ENCODE data around the gene CSAD.
"Not testable (repeated sequence)": the region's sequence is repeated elsewhere in the genome, so short reads cannot be mapped to it uniquely, and the experiment has no call there.

Gene CSAD

GRCh38 chr12:53115891-53116648 is 64.7 kb downstream of the CSAD start:
- Histone ChIP-seq H3K4me3 (ENCODE audit: low read length in 2 of 2) (peak overlapping the region in 1 of 2 donors; percentile 8), H3K27ac (ENCODE audit: low read length) (no peak overlapping the region), H3K9me3 (ENCODE audit: control insufficient read depth in 2 of 2, low read length in 2 of 2) (no peaks in the 10 kb centered on the region), H3K36me3 (ENCODE audit: control insufficient read depth in 2 of 2, insufficient read depth in 2 of 2, low read length in 2 of 2) (no peaks in the 10 kb centered on the region), H3K9ac (ENCODE audit: low read length in 2 of 2) (no peak overlapping the region), H3K27me3 (ENCODE audit: control insufficient read depth in 1 of 2, insufficient read depth in 2 of 2, low read length in 2 of 2) (no peaks in the 10 kb centered on the region), H3K4me1 (ENCODE audit: control insufficient read depth, insufficient read depth, low read length) (peaks cover 10% of the 10 kb centered on the region)

DNA sequence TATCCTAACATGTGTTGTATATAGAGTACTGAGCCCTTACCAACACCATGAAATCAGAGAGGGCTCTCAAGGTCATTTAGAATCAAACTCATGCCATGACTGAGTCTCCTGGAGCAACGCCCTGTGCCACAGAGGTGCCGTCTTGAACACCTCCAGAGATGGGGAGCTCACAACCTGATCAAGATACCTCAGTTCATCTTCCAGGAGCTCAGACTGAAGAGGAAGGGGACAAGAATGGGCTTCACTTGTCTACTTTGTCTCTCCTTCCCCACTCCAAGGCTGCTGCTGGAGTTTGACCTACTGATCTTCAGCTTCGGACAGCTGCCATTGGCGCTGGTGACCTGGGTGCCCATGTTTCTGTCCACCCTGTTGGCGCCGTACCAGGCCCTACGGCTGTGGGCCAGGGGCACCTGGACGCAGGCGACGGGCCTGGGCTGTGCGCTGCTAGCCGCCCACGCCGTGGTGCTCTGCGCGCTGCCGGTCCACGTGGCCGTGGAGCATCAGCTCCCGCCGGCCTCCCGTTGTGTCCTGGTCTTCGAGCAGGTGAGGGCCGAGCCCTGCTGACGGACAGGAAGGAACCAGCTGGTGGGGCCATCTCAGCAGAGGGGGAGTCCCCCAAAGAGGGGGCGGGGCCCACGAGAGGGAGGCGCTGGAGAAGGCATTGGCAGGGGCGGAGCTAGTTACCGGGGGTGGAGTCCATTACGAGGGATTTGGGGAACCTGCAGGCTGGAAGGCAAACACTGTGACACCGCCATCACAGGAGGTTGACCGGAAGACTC is 65.4 kb downstream of the CSAD start:
- H3K27ac ChIP-seq (ENCODE audit: low read length) = no peak overlapping the region
- peaks cover 10% of the 10 kb centered on the region for H3K4me1 ChIP-seq (ENCODE audit: control insufficient read depth, insufficient read depth, low read length)
- no peak overlapping the region for H3K9ac ChIP-seq (ENCODE audit: low read length in 2 of 2)
- no peak overlapping the region for H3K4me3 ChIP-seq (ENCODE audit: low read length in 2 of 2)
- no peaks in the 10 kb centered on the region for H3K9me3 ChIP-seq (ENCODE audit: control insufficient read depth in 2 of 2, low read length in 2 of 2)
- no peaks in the 10 kb centered on the region for H3K36me3 ChIP-seq (ENCODE audit: control insufficient read depth in 2 of 2, insufficient read depth in 2 of 2, low read length in 2 of 2)
- H3K27me3 ChIP-seq (ENCODE audit: control insufficient read depth in 1 of 2, insufficient read depth in 2 of 2, low read length in 2 of 2) = no peaks in the 10 kb centered on the region

DNA sequence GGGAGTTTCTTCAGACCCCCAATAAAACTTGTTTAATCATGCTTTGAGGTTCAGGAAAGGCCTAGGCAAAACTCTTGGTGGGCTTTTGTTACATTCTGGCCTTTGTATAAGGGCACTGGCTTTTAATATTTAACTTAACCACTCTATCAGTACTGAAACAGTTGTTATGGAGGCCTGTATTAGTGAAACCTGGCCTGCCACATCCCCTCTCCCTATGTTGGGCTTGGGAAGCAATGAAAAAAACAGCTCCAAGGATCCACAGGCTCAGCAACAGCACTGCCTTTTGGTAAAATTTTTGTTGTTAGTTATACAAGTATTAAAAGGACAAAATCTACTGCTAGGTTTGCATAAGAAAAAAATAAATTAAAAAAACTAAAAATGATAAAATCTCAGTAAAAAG is 66.8 kb downstream of the CSAD start:
- Histone ChIP-seq H3K4me1 (ENCODE audit: control insufficient read depth, insufficient read depth, low read length) (peaks cover 10% of the 10 kb centered on the region), H3K9me3 (ENCODE audit: control insufficient read depth in 2 of 2, low read length in 2 of 2) (no peaks in the 10 kb centered on the region), H3K27me3 (ENCODE audit: control insufficient read depth in 1 of 2, insufficient read depth in 2 of 2, low read length in 2 of 2) (no peaks in the 10 kb centered on the region), H3K27ac (ENCODE audit: low read length) (no peak overlapping the region), H3K36me3 (ENCODE audit: control insufficient read depth in 2 of 2, insufficient read depth in 2 of 2, low read length in 2 of 2) (no peaks in the 10 kb centered on the region), H3K9ac (ENCODE audit: low read length in 2 of 2) (no peak overlapping the region), H3K4me3 (ENCODE audit: low read length in 2 of 2) (no peak overlapping the region)

GRCh38 chr12:53113136-53113705 is 67.5 kb downstream of the CSAD start:
- Histone ChIP-seq H3K4me1 (ENCODE audit: control insufficient read depth, insufficient read depth, low read length) (peaks cover 10% of the 10 kb centered on the region), H3K36me3 (ENCODE audit: control insufficient read depth in 2 of 2, insufficient read depth in 2 of 2, low read length in 2 of 2) (no peaks in the 10 kb centered on the region), H3K9me3 (ENCODE audit: control insufficient read depth in 2 of 2, low read length in 2 of 2) (no peaks in the 10 kb centered on the region), H3K9ac (ENCODE audit: low read length in 2 of 2) (no peak overlapping the region), H3K27me3 (ENCODE audit: control insufficient read depth in 1 of 2, insufficient read depth in 2 of 2, low read length in 2 of 2) (no peaks in the 10 kb centered on the region), H3K4me3 (ENCODE audit: low read length in 2 of 2) (no peak overlapping the region), H3K27ac (ENCODE audit: low read length) (no peak overlapping the region)

DNA sequence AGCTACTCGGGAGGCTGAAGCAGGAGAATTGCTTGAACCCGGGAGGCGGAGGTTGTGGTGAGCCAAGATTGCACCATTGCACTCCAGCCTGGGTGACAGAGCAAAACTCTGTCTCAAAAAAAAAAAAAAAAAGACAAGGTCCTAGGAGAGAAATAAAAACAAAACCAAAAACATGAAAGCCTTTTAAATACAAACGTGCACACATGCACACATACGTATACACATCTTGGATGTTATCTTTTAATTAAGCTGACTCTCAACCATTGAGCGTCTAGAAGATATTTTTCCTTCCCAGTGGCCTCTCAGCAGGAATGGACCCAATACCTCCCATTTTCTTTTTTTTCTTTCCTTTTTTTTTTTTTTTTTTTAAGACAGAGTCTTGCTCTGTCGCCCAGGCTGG is 68.3 kb downstream of the CSAD start:
- not testable (repeated sequence) for H3K36me3 ChIP-seq (ENCODE audit: control insufficient read depth in 2 of 2, insufficient read depth in 2 of 2, low read length in 2 of 2); H3K27ac ChIP-seq (ENCODE audit: low read length); H3K4me3 ChIP-seq (ENCODE audit: low read length in 2 of 2); H3K9ac ChIP-seq (ENCODE audit: low read length in 2 of 2); H3K27me3 ChIP-seq (ENCODE audit: control insufficient read depth in 1 of 2, insufficient read depth in 2 of 2, low read length in 2 of 2); H3K9me3 ChIP-seq (ENCODE audit: control insufficient read depth in 2 of 2, low read length in 2 of 2)
- H3K4me1 ChIP-seq (ENCODE audit: control insufficient read depth, insufficient read depth, low read length) = peaks cover 10% of the 10 kb centered on the region

Data from stomach smooth muscle (tissue), 2 donors.